Measurements from ENCODE around the gene GDF10. TPM values are rescaled to one million over a fixed set of nuclear protein-coding genes. Genes with fewer than 3 reads are reported as not detected.

Gene GDF10
- total and polyA plus RNA-seq, 2 of the 8 experiments (the other 6 are each of a cell fraction or from before 2014, with no cell fraction given) = 0.19 to 0.32 TPM

- TF ChIP-seq, protein P1, sequence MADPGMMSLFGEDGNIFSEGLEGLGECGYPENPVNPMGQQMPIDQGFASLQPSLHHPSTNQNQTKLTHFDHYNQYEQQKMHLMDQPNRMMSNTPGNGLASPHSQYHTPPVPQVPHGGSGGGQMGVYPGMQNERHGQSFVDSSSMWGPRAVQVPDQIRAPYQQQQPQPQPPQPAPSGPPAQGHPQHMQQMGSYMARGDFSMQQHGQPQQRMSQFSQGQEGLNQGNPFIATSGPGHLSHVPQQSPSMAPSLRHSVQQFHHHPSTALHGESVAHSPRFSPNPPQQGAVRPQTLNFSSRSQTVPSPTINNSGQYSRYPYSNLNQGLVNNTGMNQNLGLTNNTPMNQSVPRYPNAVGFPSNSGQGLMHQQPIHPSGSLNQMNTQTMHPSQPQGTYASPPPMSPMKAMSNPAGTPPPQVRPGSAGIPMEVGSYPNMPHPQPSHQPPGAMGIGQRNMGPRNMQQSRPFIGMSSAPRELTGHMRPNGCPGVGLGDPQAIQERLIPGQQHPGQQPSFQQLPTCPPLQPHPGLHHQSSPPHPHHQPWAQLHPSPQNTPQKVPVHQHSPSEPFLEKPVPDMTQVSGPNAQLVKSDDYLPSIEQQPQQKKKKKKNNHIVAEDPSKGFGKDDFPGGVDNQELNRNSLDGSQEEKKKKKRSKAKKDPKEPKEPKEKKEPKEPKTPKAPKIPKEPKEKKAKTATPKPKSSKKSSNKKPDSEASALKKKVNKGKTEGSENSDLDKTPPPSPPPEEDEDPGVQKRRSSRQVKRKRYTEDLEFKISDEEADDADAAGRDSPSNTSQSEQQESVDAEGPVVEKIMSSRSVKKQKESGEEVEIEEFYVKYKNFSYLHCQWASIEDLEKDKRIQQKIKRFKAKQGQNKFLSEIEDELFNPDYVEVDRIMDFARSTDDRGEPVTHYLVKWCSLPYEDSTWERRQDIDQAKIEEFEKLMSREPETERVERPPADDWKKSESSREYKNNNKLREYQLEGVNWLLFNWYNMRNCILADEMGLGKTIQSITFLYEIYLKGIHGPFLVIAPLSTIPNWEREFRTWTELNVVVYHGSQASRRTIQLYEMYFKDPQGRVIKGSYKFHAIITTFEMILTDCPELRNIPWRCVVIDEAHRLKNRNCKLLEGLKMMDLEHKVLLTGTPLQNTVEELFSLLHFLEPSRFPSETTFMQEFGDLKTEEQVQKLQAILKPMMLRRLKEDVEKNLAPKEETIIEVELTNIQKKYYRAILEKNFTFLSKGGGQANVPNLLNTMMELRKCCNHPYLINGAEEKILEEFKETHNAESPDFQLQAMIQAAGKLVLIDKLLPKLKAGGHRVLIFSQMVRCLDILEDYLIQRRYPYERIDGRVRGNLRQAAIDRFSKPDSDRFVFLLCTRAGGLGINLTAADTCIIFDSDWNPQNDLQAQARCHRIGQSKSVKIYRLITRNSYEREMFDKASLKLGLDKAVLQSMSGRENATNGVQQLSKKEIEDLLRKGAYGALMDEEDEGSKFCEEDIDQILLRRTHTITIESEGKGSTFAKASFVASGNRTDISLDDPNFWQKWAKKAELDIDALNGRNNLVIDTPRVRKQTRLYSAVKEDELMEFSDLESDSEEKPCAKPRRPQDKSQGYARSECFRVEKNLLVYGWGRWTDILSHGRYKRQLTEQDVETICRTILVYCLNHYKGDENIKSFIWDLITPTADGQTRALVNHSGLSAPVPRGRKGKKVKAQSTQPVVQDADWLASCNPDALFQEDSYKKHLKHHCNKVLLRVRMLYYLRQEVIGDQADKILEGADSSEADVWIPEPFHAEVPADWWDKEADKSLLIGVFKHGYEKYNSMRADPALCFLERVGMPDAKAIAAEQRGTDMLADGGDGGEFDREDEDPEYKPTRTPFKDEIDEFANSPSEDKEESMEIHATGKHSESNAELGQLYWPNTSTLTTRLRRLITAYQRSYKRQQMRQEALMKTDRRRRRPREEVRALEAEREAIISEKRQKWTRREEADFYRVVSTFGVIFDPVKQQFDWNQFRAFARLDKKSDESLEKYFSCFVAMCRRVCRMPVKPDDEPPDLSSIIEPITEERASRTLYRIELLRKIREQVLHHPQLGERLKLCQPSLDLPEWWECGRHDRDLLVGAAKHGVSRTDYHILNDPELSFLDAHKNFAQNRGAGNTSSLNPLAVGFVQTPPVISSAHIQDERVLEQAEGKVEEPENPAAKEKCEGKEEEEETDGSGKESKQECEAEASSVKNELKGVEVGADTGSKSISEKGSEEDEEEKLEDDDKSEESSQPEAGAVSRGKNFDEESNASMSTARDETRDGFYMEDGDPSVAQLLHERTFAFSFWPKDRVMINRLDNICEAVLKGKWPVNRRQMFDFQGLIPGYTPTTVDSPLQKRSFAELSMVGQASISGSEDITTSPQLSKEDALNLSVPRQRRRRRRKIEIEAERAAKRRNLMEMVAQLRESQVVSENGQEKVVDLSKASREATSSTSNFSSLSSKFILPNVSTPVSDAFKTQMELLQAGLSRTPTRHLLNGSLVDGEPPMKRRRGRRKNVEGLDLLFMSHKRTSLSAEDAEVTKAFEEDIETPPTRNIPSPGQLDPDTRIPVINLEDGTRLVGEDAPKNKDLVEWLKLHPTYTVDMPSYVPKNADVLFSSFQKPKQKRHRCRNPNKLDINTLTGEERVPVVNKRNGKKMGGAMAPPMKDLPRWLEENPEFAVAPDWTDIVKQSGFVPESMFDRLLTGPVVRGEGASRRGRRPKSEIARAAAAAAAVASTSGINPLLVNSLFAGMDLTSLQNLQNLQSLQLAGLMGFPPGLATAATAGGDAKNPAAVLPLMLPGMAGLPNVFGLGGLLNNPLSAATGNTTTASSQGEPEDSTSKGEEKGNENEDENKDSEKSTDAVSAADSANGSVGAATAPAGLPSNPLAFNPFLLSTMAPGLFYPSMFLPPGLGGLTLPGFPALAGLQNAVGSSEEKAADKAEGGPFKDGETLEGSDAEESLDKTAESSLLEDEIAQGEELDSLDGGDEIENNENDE (IDR thresholded peaks at IDR 0.05; ENCODE audit: insufficient replicate concordance, low read length) = no peak
- TF ChIP-seq BRCA1 (IDR thresholded peaks at IDR 0.05; ENCODE audit: low read depth, low read length) (no peak), ZNF274 (IDR thresholded peaks at IDR 0.05; ENCODE audit: borderline replicate concordance, extremely low read depth, low read length) (no peak), GTF2F1 (IDR thresholded peaks at IDR 0.05; ENCODE audit: borderline replicate concordance, low read depth, low read length) (no peak), POU5F1 (IDR thresholded peaks at IDR 0.05; ENCODE audit: low read depth, low read length) (no peak), BACH1 (IDR thresholded peaks at IDR 0.05; ENCODE audit: low read length) (no peak), SIX5 (IDR thresholded peaks at IDR 0.05; ENCODE audit: low read depth, low read length) (no peak), MAX (IDR thresholded peaks at IDR 0.05) (no peak), JUND (IDR thresholded peaks at IDR 0.05; ENCODE audit: low read length) (no peak), NANOG (IDR thresholded peaks at IDR 0.05; ENCODE audit: insufficient read depth, low read depth, low read length, poor library complexity, severe bottlenecking) (no peak), CHD1 (IDR thresholded peaks at IDR 0.05; ENCODE audit: low read depth, low read length) (no peak)
Measured at GRCh38 chr10:47330804-47331203, 30.8 kb downstream of the GDF10 start (continued).
